K562 (cell line): Measurements from ENCODE around the gene NCOA1. TPM values are rescaled to one million over a fixed set of nuclear protein-coding genes. Genes with fewer than 3 reads are reported as not detected.

ENCODE experiments used
- BHLHE40 ChIP-seq: IDR thresholded peaks from 2 replicates; pipeline ENCODE4 v1.6.1; 2011; ENCODE audit warnings: low read length, improper control_type of control experiment
- BMI1 ChIP-seq: fragments of 150-350 bp; IDR thresholded peaks from 2 replicates; pipeline ENCODE4 v1.6.1; 2014; ENCODE audit warnings: low read length
- CREM ChIP-seq: IDR thresholded peaks from 2 replicates; pipeline ENCODE4 v1.6.1; 2014; ENCODE audit warnings: antibody characterized with exemption, low read depth
- ELK1 ChIP-seq: sonication (generic); formaldehyde crosslinking; IDR thresholded peaks from 2 replicates; pipeline ENCODE4 v1.8.1; 2022; ENCODE audit warnings: missing genetic modification reagents
- EP300 ChIP-seq: IDR thresholded peaks from 2 replicates; pipeline ENCODE4 v1.6.1; 2012; ENCODE audit warnings: low read length, improper control_type of control experiment
- LCOR ChIP-seq: sonication (generic); formaldehyde crosslinking; IDR thresholded peaks from 2 replicates; pipeline ENCODE4 v1.8.0; 2022; ENCODE audit warnings: mild to moderate bottlenecking, missing genetic modification reagents
- NBN ChIP-seq: fragments of 450-650 bp; IDR thresholded peaks from 2 replicates; pipeline ENCODE4 v1.6.1; 2016; ENCODE audit warnings: low read depth, mild to moderate bottlenecking
- NCOA4 ChIP-seq: fragments of 450-650 bp; IDR thresholded peaks from 2 replicates; pipeline ENCODE4 v1.6.1; 2018; ENCODE audit warnings: mild to moderate bottlenecking; ENCODE audit not compliant: partially characterized antibody
- NCOA6 ChIP-seq: fragments of 450-650 bp; IDR thresholded peaks from 2 replicates; pipeline ENCODE4 v1.6.1; 2017; ENCODE audit warnings: mild to moderate bottlenecking
- NFE2 ChIP-seq: IDR thresholded peaks from 2 replicates; pipeline ENCODE4 v1.6.1; 2014; ENCODE audit warnings: antibody characterized with exemption, low read depth
- PBX2 ChIP-seq, 2 experiments: IDR thresholded peaks in 1 of 2; conservative IDR thresholded peaks in 1 of 2; 2 replicates each; pipeline ENCODE4 v1.6.1; 2016; ENCODE audit warnings: low read depth in 2 of 2, mild to moderate bottlenecking in 1 of 2, missing compliant biosample characterization in 1 of 2, missing genetic modification characterization in 1 of 2, moderate library complexity in 1 of 2
- RBM14 ChIP-seq: fragments of 200-400 bp; formaldehyde crosslinking; IDR thresholded peaks from 2 replicates; pipeline ENCODE4 v1.6.1; 2018; ENCODE audit warnings: low read depth, mild to moderate bottlenecking, low read length, moderate library complexity, borderline replicate concordance; ENCODE audit not compliant: insufficient read depth
- RNF2 ChIP-seq: sonication (generic); IDR thresholded peaks from 2 replicates; pipeline ENCODE4 v1.6.1; 2016
- SOX6 ChIP-seq: fragments of 450-650 bp; IDR thresholded peaks from 2 replicates; pipeline ENCODE4 v1.6.1; 2014; ENCODE audit warnings: mild to moderate bottlenecking
- SPI1 ChIP-seq: IDR thresholded peaks from 2 replicates; pipeline ENCODE4 v1.6.1; 2011; ENCODE audit warnings: low read depth, low read length, control low read depth, borderline replicate concordance
- TAF15 ChIP-seq: fragments of 200-400 bp; formaldehyde crosslinking; IDR thresholded peaks from 2 replicates; pipeline ENCODE4 v1.6.1; 2017; ENCODE audit warnings: mild to moderate bottlenecking, low read depth, low read length, moderate library complexity
- TEAD1 ChIP-seq, 2 experiments: fragments of 450-650 bp in 1 of 2; sonication (generic) in 1 of 2; formaldehyde crosslinking; IDR thresholded peaks; 2 replicates each; pipeline versions ENCODE4 v1.4.0 to v1.8.0; 2020 to 2022; ENCODE audit warnings: mild to moderate bottlenecking in 2 of 2, missing genetic modification reagents in 1 of 2
- ZBED1 ChIP-seq: IDR thresholded peaks from 2 replicates; pipeline ENCODE4 v1.6.1; 2014
- ZBTB26 ChIP-seq: fragments of 450-650 bp; formaldehyde crosslinking; IDR thresholded peaks from 2 replicates; pipeline ENCODE4 v1.4.0; 2022; ENCODE audit warnings: missing genetic modification characterization
- polyA plus RNA-seq, 8 experiments: library from polyadenylated mRNA; depleted of rRNA in 4 of 8; stranded (reverse) in 5 of 8; unstranded in 3 of 8; fragments of >200 nt; fragmentation: Nextera tagmentation in 2 of 8; fragmentation: Illumina TruSeq in 1 of 8; extraction: Ambion mirVana in 2 of 8; extraction: Trizol in 1 of 8; gene quantifications; 2 replicates each; pipeline versions ENCODE4 v1.2.1 to v1.2.3, GENCODE V29; 2011 to 2014; ENCODE audit warnings: inconsistent platforms in 1 of 8, missing spikeins in 1 of 8
- total RNA-seq, 7 experiments: library from RNA; depleted of rRNA in 6 of 7; stranded (reverse); fragments of >200 nt in 6 of 7; fragmentation: Illumina TruSeq in 2 of 7; extraction: Trizol in 2 of 7; gene quantifications; 2 replicates each; pipeline versions ENCODE4 v1.2.1 to v1.2.3, GENCODE V29; 2011 to 2021; ENCODE audit warnings: low replicate concordance in 1 of 7

Gene NCOA1
- total and polyA plus RNA-seq, 9 of the 15 experiments (the other 6 are each of a cell fraction or from before 2014, with no cell fraction given): 4.9 to 25.7 (median 17.0) TPM

GRCh38 chr2:24457696-24458386, 33.2 kb upstream of the NCOA1 start (continued):
- TF ChIP-seq SPI1: no peak
- TF ChIP-seq NCOA4: no peak
- TF ChIP-seq RBM14: no peak
- peak; percentile 85 for TF ChIP-seq SOX6
- no peak for TF ChIP-seq BMI1
- TF ChIP-seq ELK1 (CRISPR knock-in tag): no peak
- TF ChIP-seq RNF2: peak; percentile 52; the same call in 1 of the 2 replicates
- no peak for TF ChIP-seq NCOA6
- peak; percentile 28; the same call in 1 of the 2 replicates for TF ChIP-seq NFE2
- TF ChIP-seq LCOR (CRISPR knock-in tag): 0 out of 2 replicates have a peak, but pooled peaks have one; percentile 55
- no peak for TF ChIP-seq PBX2 (CRISPR knock-in tag; IDR thresholded peaks at IDR 0.05; ENCODE audit: low read depth)
- no peak for TF ChIP-seq PBX2 (tag; conservative IDR thresholded peaks at IDR 0.05; ENCODE audit: low read depth)
- TF ChIP-seq NBN: peak; percentile 68; the same call in 1 of the 2 replicates
- TF ChIP-seq BHLHE40: peak; percentile 58; the same call in 1 of the 2 replicates
- TF ChIP-seq CREM: 0 out of 2 replicates have a peak, but pooled peaks have one; percentile 49
- no peak for TF ChIP-seq TEAD1 (CRISPR knock-in tag; IDR thresholded peaks at IDR 0.05)
- no peak for TF ChIP-seq TAF15
- no peak for TF ChIP-seq ZBTB26 (CRISPR knock-in tag)
- TF ChIP-seq EP300: peak; percentile 90
- no peak for TF ChIP-seq ZBED1
